HCT116 (cell line): ENCODE data around the gene EEFSEC. TPM values are rescaled to one million over a fixed set of nuclear protein-coding genes. Genes with fewer than 3 reads are reported as not detected.

Source experiments
- ATAC-seq: fragments of 200-7000 bp; cut with Tn5 transposase; 2 replicates; pipeline ENCODE4 v1.9.1; 2020; ENCODE audit warnings: mild to moderate bottlenecking, moderate library complexity
- BruUV-seq: library from RNA; stranded (reverse); fragments of 400-500 nt; replicated peaks from 2 replicates; lab custom pipeline; 2021; lab: Mats Ljungman, UMichigan
- CTCF ChIA-PET: fragments of 300-600 bp; sonication (Branson Sonifier 250); formaldehyde crosslinking; loops from one replicate; lab custom pipeline; 2021; ENCODE audit warnings: antibody characterized with exemption; lab: Charles Lee
- POLR2A ChIA-PET: fragments of 300-600, 350-600 bp; sonication (Branson Sonifier 250); formaldehyde crosslinking; loops from one replicate; lab custom pipeline; 2021; ENCODE audit warnings: antibody characterized with exemption; lab: Charles Lee
- RAD21 ChIA-PET, 2 experiments: fragments of 300-600 bp; sonication (Branson Sonifier 250); formaldehyde crosslinking; loops; one replicate each; lab custom pipeline; 2023; ENCODE audit warnings: low total read pairs in 2 of 2; ENCODE audit not compliant: uncharacterized antibody in 2 of 2, unreplicated experiment in 2 of 2, low non-redundant PET in 1 of 2; lab: Charles Lee
- DNase-seq: peaks from one replicate; pipeline ENCODE4 v3.0.0-alpha.2; 2010; ENCODE audit warnings: low read depth, low spot score
- H2AFZ ChIP-seq: fragments of 200-600 bp; shearing (Covaris generic), sonication (generic); 2 replicates; pipeline ENCODE4 v1.6.1; 2017; ENCODE audit warnings: low read depth, mixed run types, mixed read lengths, antibody characterized with exemption, low read length; ENCODE audit not compliant: poor library complexity, severe bottlenecking
- H3K27ac ChIP-seq: 2 replicates; pipeline ENCODE4 v1.5.1; 2012; ENCODE audit warnings: low read depth, low read length
- H3K27me3 ChIP-seq: fragments of 200-600 bp; sonication (generic); 2 replicates; pipeline ENCODE4 v1.6.1; 2016; ENCODE audit warnings: mixed run types, low read length, mixed read lengths; ENCODE audit not compliant: insufficient read depth
- H3K36me3 ChIP-seq, 2 experiments: fragments of 200-500 bp in 1 of 2; fragments of 200-600 bp in 1 of 2; sonication (Bioruptor generic) in 1 of 2; sonication (generic) in 1 of 2; 2 replicates each; pipeline versions ENCODE4 v1.5.1 to v1.6.1; 2014 to 2016; ENCODE audit warnings: low read length in 2 of 2, inconsistent platforms in 1 of 2, mixed read lengths in 1 of 2, mixed run types in 1 of 2; ENCODE audit not compliant: insufficient read depth in 2 of 2, control insufficient read depth in 1 of 2
- H3K4me1 ChIP-seq, 2 experiments: fragments of 200-600 bp in 1 of 2; sonication (generic) in 1 of 2; 2 replicates each; pipeline versions ENCODE4 v1.5.1 to v1.6.1; 2012 to 2017; ENCODE audit warnings: low read length in 2 of 2, inconsistent platforms in 1 of 2, mild to moderate bottlenecking in 1 of 2, mixed read lengths in 1 of 2, mixed run types in 1 of 2, moderate library complexity in 1 of 2; ENCODE audit not compliant: insufficient read depth in 2 of 2, control insufficient read depth in 1 of 2
- H3K4me2 ChIP-seq: fragments of 200-600 bp; sonication (generic); 2 replicates; pipeline ENCODE4 v1.6.1; 2017; ENCODE audit warnings: mixed run types, low read length, mixed read lengths
- H3K4me3 ChIP-seq, 2 experiments: fragments of 200-600 bp in 1 of 2; sonication (generic) in 1 of 2; replicated peaks in 1 of 2; 2 replicates each; pipeline ENCODE4 v1.5.1; 2011 to 2016; ENCODE audit warnings: low read length in 2 of 2, control low read depth in 1 of 2, low read depth in 1 of 2, mild to moderate bottlenecking in 1 of 2, mixed read lengths in 1 of 2, mixed run types in 1 of 2
- H3K79me2 ChIP-seq: fragments of 200-600 bp; sonication (generic); 2 replicates; pipeline ENCODE4 v1.6.1; 2017; ENCODE audit warnings: mild to moderate bottlenecking, mixed run types, low read length, moderate library complexity, mixed read lengths; ENCODE audit not compliant: insufficient read depth
- H3K9ac ChIP-seq: fragments of 200-600 bp; sonication (generic); 2 replicates; pipeline ENCODE4 v1.6.1; 2016; ENCODE audit warnings: low read length, mixed read lengths
- H3K9me2 ChIP-seq: fragments of 200-600 bp; sonication (generic), shearing (Covaris generic); 2 replicates; pipeline ENCODE4 v1.6.1; 2017; ENCODE audit warnings: mixed run types, mild to moderate bottlenecking, moderate library complexity; ENCODE audit not compliant: insufficient read depth
- H3K9me3 ChIP-seq, 2 experiments: fragments of 200-500 bp in 1 of 2; fragments of 200-600 bp in 1 of 2; sonication (Bioruptor generic) in 1 of 2; sonication (generic) in 1 of 2; 2 replicates each; pipeline ENCODE4 v1.6.1; 2014 to 2017; ENCODE audit warnings: low read length in 2 of 2, mixed read lengths in 2 of 2, inconsistent platforms in 1 of 2, low read depth in 1 of 2, mild to moderate bottlenecking in 1 of 2, mixed run types in 1 of 2, moderate library complexity in 1 of 2; ENCODE audit not compliant: control insufficient read depth in 1 of 2, insufficient read depth in 1 of 2
- H4K20me1 ChIP-seq: fragments of 200-600 bp; sonication (generic), shearing (Covaris generic); 2 replicates; pipeline ENCODE4 v1.6.1; 2017; ENCODE audit warnings: mixed run types, mild to moderate bottlenecking, moderate library complexity; ENCODE audit not compliant: insufficient read depth
- CBX3 ChIP-seq: IDR thresholded peaks from 2 replicates; pipeline ENCODE4 v1.6.1; 2012; ENCODE audit warnings: low read depth
- CEBPB ChIP-seq: IDR thresholded peaks from 2 replicates; pipeline ENCODE4 v1.6.1; 2012; ENCODE audit warnings: low read depth
- EGR1 ChIP-seq: IDR thresholded peaks from 2 replicates; pipeline ENCODE4 v1.6.1; 2012; ENCODE audit warnings: low read depth
- ELF1 ChIP-seq: IDR thresholded peaks from 2 replicates; pipeline ENCODE4 v1.6.1; 2012; ENCODE audit warnings: low read depth, borderline replicate concordance
- JUND ChIP-seq: IDR thresholded peaks from 2 replicates; pipeline ENCODE4 v1.6.1; 2012
- MAX ChIP-seq: IDR thresholded peaks from 2 replicates; pipeline ENCODE4 v1.6.1; 2012
- POLR2A ChIP-seq: IDR thresholded peaks from 2 replicates; pipeline ENCODE4 v1.7.0; 2011; ENCODE audit warnings: borderline replicate concordance; ENCODE audit not compliant: insufficient read depth, insufficient read length; ENCODE audit errors: extremely low read depth
- RAD21 ChIP-seq: IDR thresholded peaks from 2 replicates; pipeline ENCODE4 v1.6.1; 2012; ENCODE audit warnings: low read depth, mild to moderate bottlenecking
- SP1 ChIP-seq: IDR thresholded peaks from 2 replicates; pipeline ENCODE4 v1.6.1; 2012; ENCODE audit warnings: low read depth
- TCF7L2 ChIP-seq: IDR thresholded peaks from 2 replicates; pipeline ENCODE4 v1.7.0; 2011; ENCODE audit warnings: borderline replicate concordance, inconsistent platforms; ENCODE audit not compliant: insufficient read depth, insufficient read length; ENCODE audit errors: extremely low read depth
- YY1 ChIP-seq: IDR thresholded peaks from 2 replicates; pipeline ENCODE4 v1.6.1; 2011; ENCODE audit warnings: low read length, low read depth, moderate library complexity, mild to moderate bottlenecking; ENCODE audit not compliant: insufficient replicate concordance; ENCODE audit errors: extremely low read depth
- ZBTB33 ChIP-seq: IDR thresholded peaks from 2 replicates; pipeline ENCODE4 v1.6.1; 2011; ENCODE audit warnings: mild to moderate bottlenecking, low read length, moderate library complexity; ENCODE audit not compliant: insufficient replicate concordance; ENCODE audit errors: extremely low read depth
- ZFX ChIP-seq: fragments of 450-650 bp; IDR thresholded peaks from 2 replicates; pipeline ENCODE4 v1.6.1; 2017
- intact Hi-C: fragments of 100-400 bp; cut with micrococcal nuclease; formaldehyde crosslinking; loops from 2 replicates; pipeline ENCODE4 v1.10.0; 2022
- total RNA-seq: library from RNA; stranded (reverse); gene quantifications from one replicate; pipeline ENCODE4 v1.2.1, GENCODE V29; 2021; ENCODE audit not compliant: unreplicated experiment
- TF ChIP-seq, protein P1 (sequence below): IDR thresholded peaks from 2 replicates; pipeline ENCODE4 v1.6.1; 2012
- TF ChIP-seq, protein P2 (sequence below), 3 experiments: fragments of 200-600 bp in 1 of 3; sonication (generic) in 1 of 3; IDR thresholded peaks in 2 of 3; conservative IDR thresholded peaks in 1 of 3; 2 replicates each; pipeline ENCODE4 v1.5.1; 2012 to 2017; ENCODE audit warnings: low read depth in 2 of 3, low read length in 2 of 3, antibody characterized with exemption in 1 of 3, borderline replicate concordance in 1 of 3, control low read depth in 1 of 3, mild to moderate bottlenecking in 1 of 3, mixed read lengths in 1 of 3, mixed run types in 1 of 3, moderate library complexity in 1 of 3; ENCODE audit not compliant: insufficient read depth in 1 of 3

The EEFSEC gene
- total RNA-seq, 1 experiment from 2014 or later, result 16.1 TPM

- no TSS peak for BruUV-seq
- RAD21 ChIA-PET, result no interaction called here
- H3K4me2 ChIP-seq, result no peak overlapping the region
- POLR2A ChIA-PET, result no interaction called here
- H3K27ac ChIP-seq, result no peak overlapping the region
- CTCF ChIA-PET, result no interaction called here
- H4K20me1 ChIP-seq, result no peaks in the 10 kb centered on the region
- TF ChIP-seq RAD21 (no peak), MAX (no peak), TCF7L2 (no peak), SP1 (no peak), CEBPB (no peak), ELF1 (no peak), CBX3 (no peak)
- TF ChIP-seq, protein P1, sequence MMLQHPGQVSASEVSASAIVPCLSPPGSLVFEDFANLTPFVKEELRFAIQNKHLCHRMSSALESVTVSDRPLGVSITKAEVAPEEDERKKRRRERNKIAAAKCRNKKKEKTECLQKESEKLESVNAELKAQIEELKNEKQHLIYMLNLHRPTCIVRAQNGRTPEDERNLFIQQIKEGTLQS, result no peak
- no peak overlapping the region for H3K9ac ChIP-seq
- H3K36me3 ChIP-seq, result no peaks in the 10 kb centered on the region
- peaks cover 9 to 25% of the 10 kb centered on the region in 2 experiments; a peak in 3 of 4 replicates for H3K4me1 ChIP-seq
- H3K4me3 ChIP-seq, result no peak overlapping the region
- no peaks in the 10 kb centered on the region for H3K9me3 ChIP-seq
- ATAC-seq, result no peak
- intact Hi-C loops, result no loop called here
- no peaks in the 10 kb centered on the region for H3K79me2 ChIP-seq
- H3K27me3 ChIP-seq, result no peaks in the 10 kb centered on the region
- no peak for DNase-seq
- H2AFZ ChIP-seq, result no peak overlapping the region
- H3K9me2 ChIP-seq, result no peaks in the 10 kb centered on the region
Observed at GRCh38 chr3:128432971-128433836, 279.9 kb downstream of the EEFSEC start.

DNA sequence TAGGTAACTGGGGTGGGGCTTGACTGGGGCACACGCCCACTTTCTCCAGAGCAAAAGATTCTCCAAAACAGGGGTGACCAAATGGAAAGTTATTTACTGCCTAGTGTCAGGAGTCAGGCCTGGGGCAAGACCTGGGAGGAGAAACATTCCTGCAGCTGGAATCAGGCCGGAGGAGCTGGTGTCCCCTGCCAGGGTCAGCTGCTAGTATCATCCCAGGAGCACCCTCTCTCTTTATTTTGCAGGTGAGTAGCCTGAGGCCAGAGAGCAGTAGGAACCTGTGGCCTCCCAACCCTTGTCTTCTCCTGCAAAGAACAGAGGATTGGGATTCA, 280.5 kb downstream of the EEFSEC start:
- no peaks in the 10 kb centered on the region for H3K27me3 ChIP-seq
- no peak overlapping the region for H2AFZ ChIP-seq
- ChIA-PET RAD21 (no interaction called here), POLR2A (no interaction called here), CTCF (no interaction called here)
- DNase-seq, result no peak
- H3K4me2 ChIP-seq, result no peak overlapping the region
- intact Hi-C loops, result no loop called here
- no peaks in the 10 kb centered on the region for H3K79me2 ChIP-seq
- BruUV-seq, result no TSS peak
- no peak overlapping the region for H3K4me3 ChIP-seq
- no peaks in the 10 kb centered on the region for H3K9me3 ChIP-seq
- peaks cover 9 to 25% of the 10 kb centered on the region in 2 experiments; a peak in 3 of 4 replicates for H3K4me1 ChIP-seq
- no peaks in the 10 kb centered on the region for H3K9me2 ChIP-seq
- no peak overlapping the region for H3K9ac ChIP-seq
- ATAC-seq, result no peak
- H3K27ac ChIP-seq, result no peak overlapping the region
- no peaks in the 10 kb centered on the region for H4K20me1 ChIP-seq
- H3K36me3 ChIP-seq, result no peaks in the 10 kb centered on the region
- TF ChIP-seq RAD21 (no peak), CEBPB (no peak), YY1 (no peak), ELF1 (no peak), JUND (no peak), POLR2A (no peak), ZBTB33 (no peak), TCF7L2 (no peak), ZFX (no peak), EGR1 (no peak)
- TF ChIP-seq, protein P2, sequence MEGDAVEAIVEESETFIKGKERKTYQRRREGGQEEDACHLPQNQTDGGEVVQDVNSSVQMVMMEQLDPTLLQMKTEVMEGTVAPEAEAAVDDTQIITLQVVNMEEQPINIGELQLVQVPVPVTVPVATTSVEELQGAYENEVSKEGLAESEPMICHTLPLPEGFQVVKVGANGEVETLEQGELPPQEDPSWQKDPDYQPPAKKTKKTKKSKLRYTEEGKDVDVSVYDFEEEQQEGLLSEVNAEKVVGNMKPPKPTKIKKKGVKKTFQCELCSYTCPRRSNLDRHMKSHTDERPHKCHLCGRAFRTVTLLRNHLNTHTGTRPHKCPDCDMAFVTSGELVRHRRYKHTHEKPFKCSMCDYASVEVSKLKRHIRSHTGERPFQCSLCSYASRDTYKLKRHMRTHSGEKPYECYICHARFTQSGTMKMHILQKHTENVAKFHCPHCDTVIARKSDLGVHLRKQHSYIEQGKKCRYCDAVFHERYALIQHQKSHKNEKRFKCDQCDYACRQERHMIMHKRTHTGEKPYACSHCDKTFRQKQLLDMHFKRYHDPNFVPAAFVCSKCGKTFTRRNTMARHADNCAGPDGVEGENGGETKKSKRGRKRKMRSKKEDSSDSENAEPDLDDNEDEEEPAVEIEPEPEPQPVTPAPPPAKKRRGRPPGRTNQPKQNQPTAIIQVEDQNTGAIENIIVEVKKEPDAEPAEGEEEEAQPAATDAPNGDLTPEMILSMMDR (IDR thresholded peaks at IDR 0.05 in 2 of 3, conservative IDR thresholded peaks at IDR 0.05 in 1 of 3; ENCODE audit: borderline replicate concordance in 1 of 3, insufficient read depth in 1 of 3, low read depth in 2 of 3, low read length in 2 of 3), result no peak
- TF ChIP-seq, protein P1, result no peak
